HG03280 (cell line): ENCODE measurements around the gene PEMT.

Experiments
- ATAC-seq: cut with Tn5 transposase; IDR thresholded peaks from one replicate; pipeline ENCODE4 v1.9.1; 2021; ENCODE audit warnings: mild to moderate bottlenecking, moderate library complexity; ENCODE audit not compliant: unreplicated experiment

Gene PEMT

DNA sequence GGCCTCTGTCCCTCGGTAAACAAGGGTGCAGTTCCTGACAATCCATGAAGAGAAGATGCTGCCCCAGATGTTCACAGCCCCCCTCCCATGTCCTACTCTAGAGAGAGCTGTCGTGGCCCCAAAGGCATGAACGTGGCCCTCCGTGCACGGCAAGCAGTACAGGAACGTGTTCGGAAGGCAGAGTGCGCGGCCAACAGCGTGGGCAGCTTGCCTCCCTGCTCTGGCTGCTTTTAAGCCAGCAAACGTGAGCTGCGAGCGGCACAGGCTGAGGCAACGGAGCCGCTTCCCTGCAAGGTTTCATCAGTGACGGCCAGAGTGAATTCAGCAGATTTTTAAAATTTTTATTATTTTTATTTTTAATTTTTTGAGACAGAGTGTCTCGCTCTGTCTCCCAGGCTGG is 37.2 kb downstream of the PEMT start:
- no peak for ATAC-seq

DNA sequence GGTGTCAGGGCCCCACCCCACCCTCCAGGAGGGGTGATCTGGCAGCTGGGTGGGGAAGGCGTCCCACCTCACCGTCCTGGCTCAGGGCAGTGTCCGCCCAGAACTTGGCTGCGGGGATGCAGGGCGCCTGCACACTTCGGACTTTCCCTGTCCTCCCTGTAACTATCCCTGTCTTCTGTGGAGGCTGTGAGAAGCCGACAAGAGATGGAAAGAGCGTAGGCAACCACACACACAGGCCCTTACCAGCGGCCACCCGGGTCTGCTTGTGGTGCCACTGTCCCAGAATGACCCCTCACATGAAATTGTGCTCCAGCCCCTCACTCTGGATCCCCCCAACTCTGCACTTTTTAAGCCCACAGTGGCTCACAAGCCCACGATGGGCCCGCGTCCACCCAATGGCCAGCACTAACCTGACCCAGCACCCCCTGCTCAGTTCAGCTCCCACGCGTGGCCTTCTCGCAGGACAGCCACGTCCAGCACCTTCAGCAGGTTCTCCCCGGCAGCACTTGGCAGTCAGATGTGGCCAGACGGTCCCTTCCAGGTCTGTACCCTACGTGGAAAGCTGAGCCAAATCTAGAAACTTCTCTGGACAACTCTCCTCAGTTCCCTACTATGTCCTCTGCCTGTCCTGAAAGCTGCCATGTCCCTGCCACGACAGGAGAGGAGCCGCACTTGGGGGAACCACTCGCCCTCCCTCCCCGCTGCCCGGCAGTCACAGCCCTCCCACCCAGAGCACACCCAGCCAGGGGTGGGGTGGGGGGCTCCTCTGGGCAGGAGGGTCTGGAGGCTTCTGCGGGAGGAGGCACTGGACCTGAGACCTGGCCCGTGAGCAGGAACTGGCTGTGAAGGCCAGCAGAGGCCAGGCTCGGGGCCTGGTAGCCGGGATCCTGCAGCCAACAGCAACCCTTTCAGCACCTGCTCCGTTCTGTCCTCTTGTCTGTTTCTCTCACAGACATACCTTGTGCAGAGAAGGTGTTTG is 38.0 kb downstream of the PEMT start:
- no peak for ATAC-seq

DNA sequence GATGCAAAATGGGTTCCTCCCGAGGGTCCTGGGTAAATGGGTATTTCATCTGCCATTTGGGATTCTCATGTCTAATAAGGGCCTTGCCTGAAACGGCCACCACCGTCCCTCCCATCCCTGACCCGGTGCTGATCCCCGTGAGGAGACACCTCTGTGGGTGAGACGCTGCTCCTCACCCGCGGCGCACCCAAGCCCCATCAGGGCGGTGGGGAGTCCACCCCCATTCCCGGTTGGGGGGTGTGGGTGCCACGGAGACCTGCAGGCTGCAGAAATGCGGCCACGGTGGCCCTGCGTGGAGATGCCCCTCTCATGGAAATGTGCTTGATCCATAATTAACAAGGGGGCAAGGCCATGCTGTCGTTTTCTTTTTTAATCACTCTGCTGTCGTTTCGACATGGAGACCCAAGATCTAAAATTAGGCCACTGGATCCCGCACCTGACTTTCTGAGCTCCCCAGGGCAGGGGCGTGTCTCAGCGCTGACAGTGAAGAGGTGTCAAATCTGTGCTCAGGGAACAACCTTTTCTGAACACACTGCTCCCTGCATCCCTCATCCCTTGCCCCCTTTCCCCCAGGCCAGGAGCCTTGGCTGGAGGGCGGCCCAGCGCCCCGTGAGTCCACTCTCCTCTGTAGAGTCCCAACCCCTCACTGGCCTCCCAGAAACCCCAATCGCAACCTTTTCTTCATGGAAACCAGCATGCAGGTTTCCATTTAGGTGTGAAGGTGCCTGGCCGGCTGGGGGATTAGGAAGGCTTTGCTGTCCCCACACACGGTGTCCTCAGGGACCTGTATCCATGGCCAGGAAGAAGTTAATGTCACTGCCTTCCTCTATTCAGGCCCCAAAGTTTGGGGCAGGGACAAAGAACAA is 38.9 kb downstream of the PEMT start:
- ATAC-seq = no peak

DNA sequence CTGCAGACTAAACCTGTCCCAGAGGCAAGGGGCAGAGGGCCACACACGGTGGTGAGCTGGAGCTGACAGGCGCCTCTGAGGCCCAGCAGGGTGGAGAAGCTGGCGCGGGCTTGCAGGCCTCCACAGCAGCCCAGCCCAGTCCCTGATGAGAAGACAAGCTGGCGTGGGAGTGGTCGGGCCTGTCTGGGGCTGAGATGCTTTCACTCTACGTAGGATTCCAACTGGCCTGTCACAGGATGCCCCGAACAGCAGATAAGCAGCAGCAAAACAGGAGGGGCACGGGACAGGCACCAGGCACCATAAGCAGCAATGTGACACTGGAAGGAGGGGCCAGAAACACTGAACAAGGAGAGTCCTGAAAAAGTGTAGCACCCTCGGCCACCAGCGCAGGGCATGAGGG is 40.1 kb downstream of the PEMT start:
- no peak for ATAC-seq

DNA sequence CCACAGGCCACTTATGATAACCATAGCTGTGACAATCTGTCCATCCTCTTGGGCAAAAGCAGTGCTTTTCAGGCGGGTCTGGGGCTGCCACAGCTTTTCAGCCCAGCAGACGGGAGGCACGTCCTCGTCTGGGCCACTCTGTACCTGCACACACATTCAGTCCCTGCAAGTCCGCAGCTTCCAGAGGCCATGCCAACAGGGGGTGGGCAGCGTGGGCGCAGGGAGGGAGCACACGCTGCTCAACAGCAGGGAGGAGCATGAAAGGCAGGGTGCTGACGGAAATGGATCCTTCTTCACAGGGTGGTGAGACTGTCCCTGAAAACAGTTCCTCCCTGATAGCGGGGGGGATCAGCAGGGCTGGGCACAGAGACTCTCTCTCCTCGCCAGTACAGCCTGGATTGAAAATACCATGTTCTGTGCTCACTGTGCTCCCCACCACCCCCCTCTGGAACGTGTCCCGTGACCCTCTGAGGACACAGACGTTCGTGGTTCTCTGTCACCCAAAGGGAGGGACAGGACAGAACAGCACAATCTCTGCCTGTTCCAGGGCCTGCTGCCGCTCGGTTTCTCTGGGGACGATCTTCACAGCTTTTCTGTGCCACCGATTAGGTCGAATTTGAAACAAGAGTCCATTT is 41.7 kb downstream of the PEMT start:
- ATAC-seq = no peak

DNA sequence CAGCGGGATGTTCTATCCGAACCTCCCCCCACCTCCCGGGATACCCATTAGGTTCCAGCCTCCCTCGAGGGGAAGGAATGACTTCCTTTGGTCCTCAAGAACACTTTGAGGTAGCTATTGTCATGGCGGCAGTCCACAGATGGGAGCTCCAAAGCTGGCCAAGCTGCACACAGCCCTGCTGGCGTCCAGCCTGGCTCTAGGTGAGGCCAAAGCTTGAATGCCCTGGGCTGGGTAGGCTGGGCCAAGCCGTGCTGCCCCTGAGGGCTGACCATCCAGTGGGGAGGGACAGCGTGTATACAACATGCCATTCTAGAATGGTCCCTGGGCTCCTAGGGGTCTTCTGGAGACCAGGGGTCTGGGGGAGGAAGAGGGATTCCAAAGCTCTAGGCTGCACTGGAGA is 43.5 kb downstream of the PEMT start:
- ATAC-seq = no peak

DNA sequence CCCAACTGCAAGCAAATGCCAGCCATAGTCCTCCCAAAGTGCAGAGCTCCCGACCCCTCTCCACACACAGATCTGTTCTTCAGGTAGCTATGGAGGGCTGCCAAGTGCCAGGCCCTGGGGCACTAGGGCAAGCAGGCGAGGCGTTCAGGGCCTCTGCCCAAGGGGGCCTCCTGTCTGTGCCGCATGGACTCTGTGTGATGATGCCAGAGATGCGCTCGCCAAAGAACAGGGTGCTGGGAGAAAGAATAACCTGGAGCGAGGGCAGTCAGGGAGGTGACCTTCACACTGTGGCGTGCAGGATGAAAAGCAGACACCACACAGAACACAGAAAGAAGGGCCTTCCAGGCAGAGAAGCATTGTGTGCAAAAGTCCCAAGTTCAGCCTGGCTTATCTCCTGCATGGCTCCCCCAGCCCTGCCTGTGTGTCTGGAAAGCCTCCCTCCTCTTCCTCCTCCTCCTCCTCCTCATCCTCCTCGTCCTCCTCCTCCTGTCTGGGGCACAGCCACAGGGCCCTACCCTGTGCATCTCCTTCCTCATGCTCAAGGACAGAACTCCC is 44.2 kb downstream of the PEMT start:
- ATAC-seq = no peak

DNA sequence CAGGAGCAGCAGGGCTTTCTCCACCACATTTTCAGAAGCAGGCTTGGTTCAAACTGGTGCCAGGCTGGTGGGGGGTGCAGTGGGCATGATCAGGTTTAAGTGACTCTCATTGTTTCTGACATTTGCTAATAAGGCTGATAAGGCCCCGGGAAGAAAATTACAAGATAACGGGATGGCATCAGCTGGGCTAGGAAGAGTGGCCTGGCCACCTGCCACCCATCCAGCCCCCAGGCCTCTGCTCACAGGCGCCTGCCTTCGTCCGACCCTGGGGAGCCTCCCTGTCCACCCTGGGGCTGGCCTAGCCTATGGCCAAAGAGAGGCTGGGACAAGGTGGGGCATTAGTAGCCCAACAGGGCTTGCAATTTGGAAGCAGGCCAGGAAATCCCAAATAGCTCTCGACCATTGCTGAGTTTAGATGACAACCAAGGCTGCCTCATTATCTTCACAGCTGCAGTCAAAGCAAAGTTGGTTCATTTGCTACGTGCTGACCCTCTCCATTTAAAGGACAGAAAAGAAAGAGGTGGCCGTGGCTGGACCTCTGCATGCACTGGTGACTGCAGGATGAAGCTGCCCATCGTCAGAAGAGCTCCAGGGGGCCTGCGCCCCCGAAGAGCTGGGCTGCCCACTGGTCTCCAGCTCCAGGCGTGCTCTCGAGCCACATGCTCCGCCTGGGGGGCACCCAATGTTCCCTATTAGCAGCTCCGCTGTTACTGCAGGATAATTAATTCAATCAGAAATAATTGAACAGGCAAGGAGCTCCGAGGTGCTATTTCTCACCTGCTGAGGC is 44.9 kb downstream of the PEMT start:
- no peak for ATAC-seq

DNA sequence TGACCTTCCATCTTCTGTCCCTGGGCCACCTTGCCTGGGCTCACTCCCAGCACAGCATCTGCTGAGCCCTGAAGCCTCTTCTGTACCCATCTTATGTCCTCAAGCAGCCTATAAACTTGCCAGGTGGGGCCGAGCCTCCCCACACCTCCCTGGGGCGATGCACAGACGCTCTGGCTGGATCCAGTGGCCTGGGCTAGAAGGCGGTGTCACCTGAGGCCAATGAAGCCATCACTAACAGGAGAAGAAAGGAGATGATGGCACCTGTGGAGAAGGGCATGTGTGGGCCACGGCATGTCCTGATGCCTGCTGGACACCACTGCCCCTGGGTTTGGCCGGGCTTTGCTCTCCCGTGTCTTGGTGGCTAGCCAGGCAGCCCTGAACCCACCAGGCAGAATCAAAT is 45.5 kb downstream of the PEMT start:
- no peak for ATAC-seq

DNA sequence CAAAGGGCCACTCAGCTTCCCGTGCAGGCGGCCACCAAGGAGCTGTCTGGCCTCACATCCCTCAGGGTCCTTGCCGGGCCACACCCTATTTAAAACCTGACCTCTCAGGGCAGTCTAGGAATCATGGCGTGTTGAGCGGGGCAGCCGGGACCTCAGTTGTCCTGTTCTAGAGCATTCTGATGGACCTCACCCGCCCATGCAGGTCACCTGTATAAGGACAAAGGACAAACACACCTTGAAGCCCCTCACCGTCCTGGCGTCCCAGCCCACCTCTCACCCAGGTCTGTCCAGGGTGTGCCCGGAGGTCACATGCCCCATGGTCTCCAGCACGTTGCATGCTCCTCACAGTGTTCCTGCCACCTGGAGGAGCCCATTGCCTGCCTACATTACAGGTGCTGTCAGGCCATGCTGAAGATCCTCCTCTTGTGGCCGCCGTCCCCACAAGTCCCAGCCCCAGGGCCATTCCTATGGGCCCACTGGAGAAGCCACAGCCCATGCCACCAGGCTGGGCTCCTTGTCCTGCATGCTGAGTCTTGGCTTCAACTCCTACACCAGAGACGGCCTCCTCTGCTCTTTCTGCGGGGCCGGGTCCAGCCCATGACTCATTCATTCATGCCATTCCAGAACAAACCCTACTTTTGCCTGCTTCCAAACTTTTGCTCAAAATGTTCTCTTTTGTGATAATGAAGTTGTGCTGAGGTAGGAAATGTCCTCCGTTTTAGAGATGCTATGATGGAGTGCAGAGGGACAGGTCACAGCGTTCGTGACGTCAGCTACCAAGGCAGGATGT is 46.3 kb downstream of the PEMT start:
- no peak for ATAC-seq

DNA sequence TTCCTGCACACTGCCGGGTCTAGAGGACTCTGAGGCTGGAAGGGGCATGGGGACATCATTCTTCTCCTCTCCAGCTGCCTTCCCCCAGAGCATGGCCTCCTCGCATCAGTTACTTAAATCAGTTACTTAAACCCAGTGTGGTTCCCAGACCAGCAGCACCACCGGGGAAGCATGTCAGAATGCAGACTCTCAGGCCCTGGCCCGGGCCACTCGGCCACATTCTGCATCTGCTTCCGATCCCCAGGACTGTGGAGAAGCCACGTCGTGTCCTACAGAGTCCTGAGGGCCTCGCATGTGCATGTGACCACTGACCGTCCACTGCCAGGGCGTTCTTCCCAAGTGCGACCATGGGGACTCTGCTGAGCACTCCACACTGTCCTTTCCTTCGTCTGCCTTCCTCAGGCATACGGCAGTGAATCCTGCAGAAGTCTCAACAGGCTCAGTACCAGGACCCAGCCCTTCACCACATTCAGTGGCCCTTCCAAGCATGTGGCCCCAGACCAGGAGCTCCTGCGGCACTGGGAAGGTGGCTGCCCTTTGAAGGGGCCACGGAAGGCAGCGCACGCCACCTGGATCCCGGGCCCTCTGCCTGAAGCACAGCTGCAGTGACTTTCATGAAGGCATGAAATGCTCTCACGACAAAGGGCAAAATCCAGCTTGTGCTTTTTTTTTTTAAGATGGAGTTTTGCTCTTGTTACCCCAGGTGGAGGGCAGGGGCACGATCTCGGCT is 48.4 kb downstream of the PEMT start:
- ATAC-seq = no peak

DNA sequence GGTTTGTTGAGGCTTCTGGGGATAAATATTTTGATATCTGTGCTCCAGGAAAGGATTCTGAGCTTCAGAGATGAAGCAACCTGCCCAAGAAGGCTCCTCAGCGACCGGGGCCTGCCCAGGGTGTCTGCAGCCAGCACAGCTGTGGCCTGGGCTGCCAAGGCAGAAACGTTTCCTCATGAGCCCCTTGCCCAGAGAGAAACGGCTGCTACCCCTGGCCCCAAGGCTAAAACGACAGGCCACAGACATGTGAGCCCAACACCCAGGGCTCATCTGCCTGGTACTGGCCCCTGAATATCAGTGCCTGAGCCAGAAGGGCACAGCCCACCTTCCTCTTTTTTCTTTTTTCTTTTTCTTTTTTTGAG is 49.9 kb downstream of the PEMT start:
- ATAC-seq = no peak

DNA sequence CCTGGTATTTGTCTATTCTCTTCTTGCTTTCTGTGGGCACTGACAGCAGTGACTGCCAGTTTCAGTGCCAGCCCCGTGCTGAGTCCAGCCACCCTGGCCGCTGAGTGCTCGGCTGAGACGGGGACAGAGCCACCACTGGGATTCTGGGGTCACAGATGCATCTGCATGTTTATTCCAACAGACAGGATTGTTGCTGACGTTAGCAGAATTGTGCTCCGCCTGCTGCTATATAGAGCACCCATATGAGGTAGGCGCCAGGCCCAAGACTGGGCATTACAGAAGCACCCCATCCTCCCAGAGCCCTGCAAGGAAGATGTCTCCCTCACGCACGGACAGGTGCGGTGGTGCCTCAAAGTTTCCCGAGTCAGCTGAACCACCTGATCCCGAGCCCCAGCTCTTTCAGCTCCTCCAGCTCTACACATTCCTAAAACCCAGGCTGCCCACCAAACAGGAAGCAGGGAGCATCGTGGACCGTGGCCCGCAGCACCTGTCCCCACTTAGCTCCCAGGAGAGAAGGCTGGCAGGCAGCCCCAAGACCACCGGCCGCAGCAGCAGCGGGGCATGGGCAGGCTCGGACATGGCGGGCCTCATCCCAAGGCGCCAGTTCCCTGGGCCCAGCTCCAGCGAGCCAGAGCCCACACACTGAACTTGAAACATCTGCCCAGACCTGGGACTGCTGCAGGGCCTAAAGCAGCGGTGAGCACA is 50.4 kb downstream of the PEMT start:
- ATAC-seq = no peak

DNA sequence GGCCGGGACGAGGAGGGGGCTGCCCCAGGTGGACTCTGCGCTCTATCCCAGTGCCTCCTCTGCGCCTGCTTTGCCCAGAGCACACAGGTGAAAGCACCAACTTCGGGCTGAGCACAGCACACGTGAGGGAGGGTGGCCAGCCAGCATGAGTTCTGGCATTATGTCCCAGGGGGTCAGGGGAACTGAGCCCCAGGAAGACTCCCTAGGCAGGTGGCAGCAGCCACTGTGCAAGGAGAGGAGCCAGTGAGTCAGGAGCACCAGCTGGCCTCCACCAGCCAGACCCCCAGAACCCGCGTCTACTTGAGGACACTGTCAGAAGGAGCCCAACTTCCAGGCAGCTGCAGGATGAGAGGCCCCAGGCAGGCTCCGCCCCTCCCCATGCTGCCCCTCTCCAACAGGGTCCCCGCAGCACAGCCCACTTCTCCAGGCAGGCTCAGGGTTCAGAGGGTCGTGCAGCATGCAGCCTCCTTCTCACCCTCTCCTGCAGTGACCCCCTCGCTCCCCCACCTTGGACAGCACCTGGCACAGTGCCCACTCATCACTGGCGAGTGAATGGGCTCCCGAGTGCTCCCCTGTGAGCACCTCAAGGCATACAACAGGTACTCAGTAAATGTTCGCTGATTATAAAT is 51.1 kb downstream of the PEMT start:
- ATAC-seq = no peak

DNA sequence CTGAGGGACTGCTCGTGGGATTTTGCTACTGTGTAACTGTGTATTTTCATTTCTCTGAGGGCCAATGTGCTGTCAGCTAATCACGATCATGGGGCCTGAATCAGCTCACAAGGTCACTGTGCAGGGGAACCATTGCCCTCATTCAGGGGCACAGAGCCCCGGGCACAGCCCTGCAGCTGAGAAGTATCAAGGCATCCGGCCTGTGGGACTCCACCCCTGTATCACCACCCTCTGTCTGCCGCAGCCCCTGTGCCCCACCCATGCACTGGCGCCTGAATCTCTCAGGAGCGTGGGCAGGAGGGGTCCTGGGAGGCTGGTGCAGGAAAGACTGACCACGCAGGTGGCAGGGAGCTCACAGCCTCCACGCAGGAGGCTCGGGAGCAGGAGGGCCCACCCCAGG is 51.9 kb downstream of the PEMT start:
- ATAC-seq = no peak

DNA sequence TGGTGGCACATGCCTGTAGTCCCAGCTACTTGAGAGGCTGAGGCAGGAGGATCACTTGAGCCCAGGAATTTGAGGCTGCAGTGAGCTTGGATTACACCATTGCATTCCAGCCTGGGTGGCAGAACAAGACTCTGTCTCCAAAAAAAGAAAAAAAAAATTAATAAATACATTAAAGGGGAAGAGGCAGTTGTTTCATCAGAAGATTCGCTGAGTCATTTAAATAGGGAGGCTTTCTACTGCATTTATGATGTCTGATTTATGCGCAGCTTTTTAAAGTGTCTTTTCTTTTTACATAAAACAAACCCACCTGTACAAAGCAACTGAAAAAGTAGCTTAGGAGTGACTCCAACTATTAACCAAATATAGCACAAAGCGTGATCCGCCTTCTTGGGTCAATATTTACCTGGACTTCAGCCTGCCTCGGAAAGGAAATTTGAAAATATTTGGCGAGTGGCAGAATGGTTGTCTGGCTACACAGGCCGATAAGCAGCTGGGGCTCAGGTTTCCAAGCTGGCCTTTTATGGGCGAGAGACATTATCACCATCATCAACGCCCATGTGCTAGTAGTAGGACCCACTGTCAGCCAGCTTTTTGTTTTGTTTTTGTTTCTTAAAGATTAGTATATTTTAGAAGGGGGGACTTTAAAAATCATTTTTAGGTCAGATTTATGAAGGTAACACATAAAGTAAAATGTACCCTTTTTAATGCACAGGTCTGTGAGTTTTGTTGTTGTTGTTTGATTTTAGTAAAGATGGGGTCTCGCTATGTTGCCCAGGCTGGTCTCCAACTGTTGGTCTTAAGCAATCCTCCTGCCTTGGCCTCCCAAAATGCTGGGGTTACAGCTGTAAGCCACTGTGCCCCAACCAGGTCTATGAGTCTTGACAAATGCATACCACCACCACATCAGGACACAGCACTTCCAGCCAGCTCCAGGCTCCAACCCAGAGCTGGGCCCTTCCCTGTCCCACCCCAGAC is 52.8 kb downstream of the PEMT start:
- ATAC-seq = no peak
